PFSK-1 (cell line): ENCODE measurements around the gene JPH2.

Experiments
- FOXP2 ChIP-seq: optimal IDR thresholded peaks from 2 replicates; pipeline ENCODE3; 2011; ENCODE audit warnings: borderline replicate concordance, control low read depth, inconsistent platforms; ENCODE audit not compliant: insufficient read depth; ENCODE audit errors: extremely low read length, extremely low read depth
- POLR2AphosphoS5 ChIP-seq: IDR thresholded peaks from 2 replicates; pipeline ENCODE4 v1.6.1; 2012; ENCODE audit warnings: low read depth, mild to moderate bottlenecking, control low read depth, low read length, moderate library complexity
- REST ChIP-seq, 2 experiments: IDR thresholded peaks; 2 replicates each; pipeline versions ENCODE4 v1.6.1 to v1.8.0; 2011 to 2012; ENCODE audit warnings: low read depth in 2 of 2, low read length in 2 of 2, control low read depth in 1 of 2, inconsistent platforms in 1 of 2, mild to moderate bottlenecking in 1 of 2, moderate library complexity in 1 of 2; ENCODE audit not compliant: insufficient read depth in 1 of 2
- SIN3A ChIP-seq: IDR thresholded peaks from 2 replicates; pipeline ENCODE4 v1.6.1; 2012; ENCODE audit warnings: mild to moderate bottlenecking, low read length, moderate library complexity, borderline replicate concordance; ENCODE audit not compliant: insufficient read depth
- TAF1 ChIP-seq: IDR thresholded peaks from 2 replicates; pipeline ENCODE4 v1.6.1; 2012; ENCODE audit warnings: low read length, control low read depth, borderline replicate concordance; ENCODE audit not compliant: insufficient read depth

The JPH2 gene

GRCh38 chr20:44187772-44188709 is 1.1 kb upstream of the JPH2 start:
- TF ChIP-seq POLR2AphosphoS5, result no peak
- no peak for TF ChIP-seq SIN3A
- no peak for TF ChIP-seq FOXP2
- TF ChIP-seq REST (IDR thresholded peaks at IDR 0.05; ENCODE audit: insufficient read depth in 1 of 2, low read depth in 2 of 2, low read length in 2 of 2), result no peak
- TF ChIP-seq TAF1, result no peak

DNA sequence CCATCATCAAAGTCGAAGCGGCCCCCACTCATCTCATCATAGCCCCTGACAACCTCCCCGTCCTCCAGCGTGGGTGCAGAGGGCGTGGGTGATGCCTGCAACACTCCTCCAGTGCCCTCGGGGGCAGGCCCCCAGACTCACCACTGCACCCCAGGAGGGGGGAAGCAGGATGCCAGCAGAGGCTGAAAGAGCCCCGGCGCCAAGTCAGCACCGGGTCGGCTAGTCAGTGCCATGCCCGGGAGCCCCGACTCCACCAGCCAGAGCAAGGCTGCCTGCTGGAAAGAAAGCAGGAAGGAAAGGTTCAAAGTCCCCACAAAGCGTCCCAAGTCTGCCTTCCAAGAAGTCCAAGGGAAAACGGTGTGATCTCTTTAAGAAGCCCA is 324 bp downstream of the JPH2 start:
- TF ChIP-seq FOXP2 (no peak), TAF1 (no peak), SIN3A (no peak), REST (IDR thresholded peaks at IDR 0.05; ENCODE audit: insufficient read depth in 1 of 2, low read depth in 2 of 2, low read length in 2 of 2) (no peak), POLR2AphosphoS5 (no peak)

GRCh38 chr20:44186201-44186600 is 787 bp downstream of the JPH2 start:
- TF ChIP-seq FOXP2, result no peak
- TF ChIP-seq SIN3A, result no peak
- no peak for TF ChIP-seq REST (IDR thresholded peaks at IDR 0.05; ENCODE audit: insufficient read depth in 1 of 2, low read depth in 2 of 2, low read length in 2 of 2)
- TF ChIP-seq POLR2AphosphoS5, result no peak
- no peak for TF ChIP-seq TAF1

- no peak for TF ChIP-seq POLR2AphosphoS5
- TF ChIP-seq FOXP2, result no peak
- TF ChIP-seq REST (IDR thresholded peaks at IDR 0.05; ENCODE audit: insufficient read depth in 1 of 2, low read depth in 2 of 2, low read length in 2 of 2), result no peak
- no peak for TF ChIP-seq SIN3A
- no peak for TF ChIP-seq TAF1
Measured at GRCh38 chr20:44185574-44185973, 1.4 kb downstream of the JPH2 start.

- no peak for TF ChIP-seq SIN3A
- no peak for TF ChIP-seq FOXP2
- no peak for TF ChIP-seq TAF1
- TF ChIP-seq POLR2AphosphoS5, result no peak
- no peak for TF ChIP-seq REST (IDR thresholded peaks at IDR 0.05; ENCODE audit: insufficient read depth in 1 of 2, low read depth in 2 of 2, low read length in 2 of 2)
Measured at GRCh38 chr20:44183282-44183681, 3.7 kb downstream of the JPH2 start.
